ENCODE results near the gene TMEM132C. TPM values are rescaled to one million over a fixed set of nuclear protein-coding genes. Genes with fewer than 3 reads are reported as not detected.

The TMEM132C gene
- total and polyA plus RNA-seq, 2 of the 13 experiments (the other 11 are each of a cell fraction or from before 2014, with no cell fraction given): not detected

GRCh38 chr12:128583453-128583852 is 316.5 kb downstream of the TMEM132C start:
- Histone ChIP-seq H4K20me1 (ENCODE audit: insufficient read depth, low read length) (no peaks in the 10 kb centered on the region), H2AFZ (ENCODE audit: low read length) (no peak overlapping the region), H3K36me3 (replicated peaks in 1 of 2; ENCODE audit: control insufficient read depth in 1 of 2, insufficient read depth in 2 of 2, low read length in 2 of 2) (no peaks in the 10 kb centered on the region), H3K9me3 (ENCODE audit: low read length) (no peaks in the 10 kb centered on the region), H3K27ac (ENCODE audit: extremely low read length, insufficient read depth, low read length) (no peak overlapping the region), H3K4me1 (ENCODE audit: insufficient read depth, low read length) (no peaks in the 10 kb centered on the region), H3K9ac (ENCODE audit: insufficient read depth, low read depth, low read length) (no peak overlapping the region), H3K79me2 (ENCODE audit: insufficient read depth, low read length) (no peaks in the 10 kb centered on the region), H3K27me3 (ENCODE audit: control insufficient read depth in 1 of 2, insufficient read depth in 2 of 2, low read length in 2 of 2) (no peaks in the 10 kb centered on the region; a peak in 2 of 5 replicates), H3K4me2 (ENCODE audit: low read depth, low read length) (no peak overlapping the region), H3K4me3 (replicated peaks in 1 of 3; ENCODE audit: insufficient read depth in 1 of 3, low read depth in 2 of 3, low read length in 3 of 3) (no peak overlapping the region)
- ChIA-PET POLR2A (no interaction called here), CTCF (ENCODE audit: low intra/inter-chr PET ratio, low total read pairs) (no interaction called here)
- intact Hi-C loops (cut with micrococcal nuclease; ENCODE audit: unreplicated experiment): no loop called here
- WGBS (ENCODE audit: low lambda C conversion rate): 25% methylated on average over 4 of the region's 9 CpGs
- no TSS peak for BruUV-seq (replicated peaks)
- no peak for DNase-seq (ENCODE audit: low spot score)
- in situ Hi-C loops (cut with HindIII; ENCODE audit: extremely low pct_ligation_motif_present, low pct_unique_long_range_greater_than_20kb): no loop called here
- ATAC-seq: peak; percentile 95
- peak; percentile 24; the same call in 1 of the 2 replicates for TF ChIP-seq TFAP4 (IDR thresholded peaks at IDR 0.05; ENCODE audit: borderline replicate concordance, low read depth)
- no peak for TF ChIP-seq ZNF552 (CRISPR knock-in tag; IDR thresholded peaks at IDR 0.05; ENCODE audit: borderline replicate concordance)
- no peak for TF ChIP-seq RFXANK (CRISPR knock-in tag; IDR thresholded peaks at IDR 0.05)
- no peak for FAIRE-seq

GRCh38 chr12:128586451-128587029 is 319.6 kb downstream of the TMEM132C start:
- intact Hi-C loops (cut with micrococcal nuclease; ENCODE audit: unreplicated experiment): no loop called here
- ChIA-PET CTCF (ENCODE audit: low intra/inter-chr PET ratio, low total read pairs) (no interaction called here), POLR2A (no interaction called here)
- DNase-seq (ENCODE audit: low spot score): no peak
- ATAC-seq: no peak
- Histone ChIP-seq H3K79me2 (ENCODE audit: insufficient read depth, low read length) (no peaks in the 10 kb centered on the region), H2AFZ (ENCODE audit: low read length) (no peak overlapping the region), H3K36me3 (replicated peaks in 1 of 2; ENCODE audit: control insufficient read depth in 1 of 2, insufficient read depth in 2 of 2, low read length in 2 of 2) (no peaks in the 10 kb centered on the region), H3K27me3 (ENCODE audit: control insufficient read depth in 1 of 2, insufficient read depth in 2 of 2, low read length in 2 of 2) (no peaks in the 10 kb centered on the region; a peak in 2 of 5 replicates), H3K4me3 (replicated peaks in 1 of 3; ENCODE audit: insufficient read depth in 1 of 3, low read depth in 2 of 3, low read length in 3 of 3) (no peak overlapping the region), H3K27ac (ENCODE audit: extremely low read length, insufficient read depth, low read length) (no peak overlapping the region), H3K4me2 (ENCODE audit: low read depth, low read length) (no peak overlapping the region), H3K4me1 (ENCODE audit: insufficient read depth, low read length) (no peaks in the 10 kb centered on the region), H3K9me3 (ENCODE audit: low read length) (no peaks in the 10 kb centered on the region), H3K9ac (ENCODE audit: insufficient read depth, low read depth, low read length) (no peak overlapping the region), H4K20me1 (ENCODE audit: insufficient read depth, low read length) (no peaks in the 10 kb centered on the region)
- WGBS (ENCODE audit: low lambda C conversion rate): 6% methylated on average over 7 of the region's 7 CpGs
- FAIRE-seq: no peak
- no TSS peak for BruUV-seq (replicated peaks)
- in situ Hi-C loops (cut with HindIII; ENCODE audit: extremely low pct_ligation_motif_present, low pct_unique_long_range_greater_than_20kb): no loop called here
- TF ChIP-seq ZSCAN25 (CRISPR knock-in tag; IDR thresholded peaks at IDR 0.05) (no peak), ZSCAN30 (CRISPR knock-in tag; IDR thresholded peaks at IDR 0.05) (no peak), ZSCAN5A (CRISPR knock-in tag; IDR thresholded peaks at IDR 0.05; ENCODE audit: borderline replicate concordance) (no peak), KLF12 (CRISPR knock-in tag; IDR thresholded peaks at IDR 0.05; ENCODE audit: borderline replicate concordance) (no peak), GRHL1 (CRISPR knock-in tag; conservative IDR thresholded peaks at IDR 0.05) (no peak), HES4 (CRISPR knock-in tag; IDR thresholded peaks at IDR 0.05; ENCODE audit: borderline replicate concordance) (no peak), XRCC5 (optimal IDR thresholded peaks at IDR 0.05; ENCODE audit: low read length) (no peak), NFE2 (CRISPR knock-in tag; IDR thresholded peaks at IDR 0.05) (no peak), ATF5 (CRISPR knock-in tag; IDR thresholded peaks at IDR 0.05; ENCODE audit: low read depth) (no peak), ZNF230 (CRISPR knock-in tag; IDR thresholded peaks at IDR 0.05) (no peak), SRSF9 (IDR thresholded peaks at IDR 0.05; ENCODE audit: borderline replicate concordance, insufficient read depth, low read depth, low read length, poor library complexity, severe bottlenecking) (no peak)
